Prostate gland (tissue), 2 donors: ENCODE results near the gene ITFG2.

Experiments used
- CTCF ChIP-seq, 4 experiments: fragments of 200-600 bp in 2 of 4; fragments of 450-650 bp in 2 of 4; sonication (generic) in 2 of 4; IDR thresholded peaks; 1 replicate in 3 of 4; 2 replicates in 1 of 4; pipeline ENCODE4 v1.5.1; 2016 to 2019; ENCODE audit warnings: antibody characterized with exemption in 4 of 4, mild to moderate bottlenecking in 2 of 4, moderate library complexity in 2 of 4
- POLR2AphosphoS5 ChIP-seq: sonication (generic); formaldehyde crosslinking; IDR thresholded peaks from one replicate; pipeline ENCODE4 v1.6.1; 2017; ENCODE audit warnings: antibody characterized with exemption

- no peak for TF ChIP-seq CTCF (IDR thresholded peaks at IDR 0.05)
- TF ChIP-seq POLR2AphosphoS5 = no peak
These were observed 18.2 kb upstream of the ITFG2 start for GRCh38 chr12:2794191-2794735.
